GM20000 (cell line): Measurements from ENCODE around the gene FAM171A1.

Experiments
- DNase-seq: peaks from one replicate; pipeline ENCODE4 v3.0.0; 2012; ENCODE audit warnings: low spot score
- TF ChIP-seq, protein P1 (sequence below): IDR thresholded peaks from 2 replicates; pipeline ENCODE4 v1.5.1; 2012; ENCODE audit warnings: mild to moderate bottlenecking, control low read depth; ENCODE audit errors: extremely low read depth, missing control alignments

Gene FAM171A1

DNA sequence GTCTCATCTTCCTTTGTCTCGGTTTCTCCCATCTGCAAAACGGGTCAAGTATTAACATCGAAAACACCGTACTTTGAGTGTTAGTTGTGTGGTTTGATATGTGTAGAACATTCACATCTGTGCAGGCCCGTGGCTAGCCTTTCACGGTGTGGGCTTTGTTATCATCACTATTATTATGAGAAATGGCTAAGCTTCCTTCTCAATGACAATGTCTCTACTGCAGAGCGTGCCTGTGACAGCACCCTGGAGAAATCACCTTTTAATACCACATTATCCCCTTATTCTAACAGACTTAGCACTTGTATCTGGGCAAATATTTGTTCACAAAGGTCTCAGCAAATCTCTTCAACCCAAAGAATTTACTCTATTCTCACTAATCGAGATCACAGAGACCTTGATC, 55.8 kb downstream of the FAM171A1 start:
- DNase-seq = no peak
- TF ChIP-seq, protein P1, sequence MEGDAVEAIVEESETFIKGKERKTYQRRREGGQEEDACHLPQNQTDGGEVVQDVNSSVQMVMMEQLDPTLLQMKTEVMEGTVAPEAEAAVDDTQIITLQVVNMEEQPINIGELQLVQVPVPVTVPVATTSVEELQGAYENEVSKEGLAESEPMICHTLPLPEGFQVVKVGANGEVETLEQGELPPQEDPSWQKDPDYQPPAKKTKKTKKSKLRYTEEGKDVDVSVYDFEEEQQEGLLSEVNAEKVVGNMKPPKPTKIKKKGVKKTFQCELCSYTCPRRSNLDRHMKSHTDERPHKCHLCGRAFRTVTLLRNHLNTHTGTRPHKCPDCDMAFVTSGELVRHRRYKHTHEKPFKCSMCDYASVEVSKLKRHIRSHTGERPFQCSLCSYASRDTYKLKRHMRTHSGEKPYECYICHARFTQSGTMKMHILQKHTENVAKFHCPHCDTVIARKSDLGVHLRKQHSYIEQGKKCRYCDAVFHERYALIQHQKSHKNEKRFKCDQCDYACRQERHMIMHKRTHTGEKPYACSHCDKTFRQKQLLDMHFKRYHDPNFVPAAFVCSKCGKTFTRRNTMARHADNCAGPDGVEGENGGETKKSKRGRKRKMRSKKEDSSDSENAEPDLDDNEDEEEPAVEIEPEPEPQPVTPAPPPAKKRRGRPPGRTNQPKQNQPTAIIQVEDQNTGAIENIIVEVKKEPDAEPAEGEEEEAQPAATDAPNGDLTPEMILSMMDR = no peak

- no peak for DNase-seq
- TF ChIP-seq, protein P1 = no peak
These were observed 56.5 kb downstream of the FAM171A1 start for GRCh38 chr10:15314482-15315045.

- TF ChIP-seq, protein P1 = no peak
- no peak for DNase-seq
These were observed 57.2 kb downstream of the FAM171A1 start for GRCh38 chr10:15313843-15314242.

- TF ChIP-seq, protein P1 = no peak
- no peak for DNase-seq
These were observed 58.0 kb downstream of the FAM171A1 start for GRCh38 chr10:15313047-15313446.

DNA sequence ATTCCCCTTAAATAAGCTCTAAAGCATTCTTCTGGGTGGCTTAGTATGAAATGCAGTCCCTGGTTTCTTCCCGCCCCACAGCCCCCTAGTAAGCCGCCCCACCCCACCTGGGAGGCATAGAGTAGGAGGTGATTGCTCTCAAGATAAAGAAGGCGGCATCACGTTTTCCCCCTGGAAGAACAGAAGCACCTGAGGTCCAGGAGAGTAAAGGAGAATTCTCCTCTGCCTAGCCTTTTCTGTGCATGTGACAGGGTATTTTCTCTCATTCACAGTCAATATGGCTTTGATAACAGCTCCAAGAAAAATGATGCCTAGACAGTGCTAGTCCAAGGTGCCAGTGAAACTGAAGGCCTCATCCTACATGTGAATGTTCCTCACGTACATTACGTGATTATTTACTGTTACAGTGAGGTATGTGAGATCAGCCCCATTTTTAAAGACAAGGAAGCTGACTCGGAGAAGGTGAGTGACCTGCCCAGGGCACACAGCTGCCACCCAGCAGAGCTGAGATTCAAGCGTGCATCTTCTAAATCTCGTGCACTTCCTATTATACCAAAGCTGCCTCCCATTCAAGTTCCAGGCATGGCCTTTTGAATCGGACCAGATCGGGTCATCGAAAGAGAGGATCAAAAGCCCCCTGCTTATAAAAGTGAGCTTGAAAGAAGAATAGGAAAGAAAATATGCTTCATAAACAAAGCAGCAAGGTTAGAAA, 59.4 kb downstream of the FAM171A1 start:
- TF ChIP-seq, protein P1 = no peak
- no peak for DNase-seq

DNA sequence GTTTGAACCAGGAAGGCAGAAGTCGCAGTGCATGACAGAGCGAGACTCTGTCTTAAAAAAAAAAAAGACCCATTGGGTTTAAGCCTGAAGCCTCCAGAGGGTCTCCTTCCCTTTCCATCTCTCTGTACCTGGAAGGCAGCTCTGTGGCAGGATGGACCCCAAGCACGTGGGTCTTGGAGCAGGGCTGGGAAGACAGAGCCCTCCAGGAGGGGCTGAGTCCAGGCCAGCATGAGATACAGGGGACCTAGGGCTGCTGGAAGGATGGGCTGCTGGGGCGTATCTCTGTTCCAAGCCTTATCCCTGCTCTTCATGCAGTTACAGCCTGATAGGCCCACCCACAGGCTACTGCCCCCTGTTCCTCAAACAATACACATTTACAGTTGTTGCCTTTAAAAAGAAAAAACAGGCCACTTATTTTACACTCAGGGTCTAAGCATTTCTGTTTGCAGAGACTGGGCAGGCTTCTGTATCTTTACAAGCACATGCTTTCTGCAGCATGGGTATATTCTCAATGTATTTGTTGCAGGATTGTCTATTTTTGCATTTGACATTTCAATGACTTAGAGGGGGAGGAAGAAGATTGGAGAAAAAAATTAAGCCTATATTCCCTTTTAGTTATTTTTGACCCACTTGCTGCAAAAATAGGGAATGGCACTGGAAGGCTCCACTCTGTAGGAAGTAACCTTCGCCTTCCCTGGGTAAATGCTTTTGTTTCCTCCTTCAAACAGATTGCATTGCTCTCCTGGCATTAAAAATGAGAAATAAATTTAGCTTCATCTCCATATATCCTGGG, 60.1 kb downstream of the FAM171A1 start:
- TF ChIP-seq, protein P1 = no peak

DNA sequence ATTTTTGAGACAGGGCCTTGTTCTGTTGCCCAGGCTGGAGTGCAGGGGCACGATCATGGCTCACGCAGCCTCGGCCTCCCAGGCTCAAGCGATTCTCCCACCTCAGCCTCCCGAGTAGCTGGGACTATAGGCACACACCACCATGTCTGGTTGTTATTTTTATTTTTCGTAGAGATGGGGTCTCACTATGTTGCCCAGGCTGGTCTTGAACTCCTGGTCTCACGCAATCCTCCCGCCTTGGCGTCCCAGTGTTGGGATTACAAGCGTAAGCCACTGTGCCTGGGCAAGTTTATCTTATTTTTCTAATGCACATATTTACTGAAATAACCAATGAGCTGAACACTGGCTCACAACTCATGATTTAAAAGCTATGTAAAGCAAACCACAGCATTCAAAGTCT, 61.9 kb downstream of the FAM171A1 start:
- no peak for DNase-seq
- TF ChIP-seq, protein P1 = no peak

More for the DNA sequence above, 60.1 kb downstream of the FAM171A1 start:
- no peak for DNase-seq
